Renal cortical epithelial cell (primary cell): ENCODE results near the gene NAA80. TPM values are rescaled to one million over a fixed set of nuclear protein-coding genes. Genes with fewer than 3 reads are reported as not detected.

Experiments used
- DNase-seq: peaks from one replicate; pipeline ENCODE4 v3.0.0-alpha.2; 2011; ENCODE audit warnings: low read depth
- total RNA-seq: library from RNA; depleted of rRNA; stranded (reverse); fragments of >200 nt; gene quantifications from 2 replicates; pipeline ENCODE4 v1.2.3, GENCODE V29; 2014

The NAA80 gene, protein sequence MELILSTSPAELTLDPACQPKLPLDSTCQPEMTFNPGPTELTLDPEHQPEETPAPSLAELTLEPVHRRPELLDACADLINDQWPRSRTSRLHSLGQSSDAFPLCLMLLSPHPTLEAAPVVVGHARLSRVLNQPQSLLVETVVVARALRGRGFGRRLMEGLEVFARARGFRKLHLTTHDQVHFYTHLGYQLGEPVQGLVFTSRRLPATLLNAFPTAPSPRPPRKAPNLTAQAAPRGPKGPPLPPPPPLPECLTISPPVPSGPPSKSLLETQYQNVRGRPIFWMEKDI
- 2.8 and 6.4 TPM in 2 replicates for total RNA-seq

DNA sequence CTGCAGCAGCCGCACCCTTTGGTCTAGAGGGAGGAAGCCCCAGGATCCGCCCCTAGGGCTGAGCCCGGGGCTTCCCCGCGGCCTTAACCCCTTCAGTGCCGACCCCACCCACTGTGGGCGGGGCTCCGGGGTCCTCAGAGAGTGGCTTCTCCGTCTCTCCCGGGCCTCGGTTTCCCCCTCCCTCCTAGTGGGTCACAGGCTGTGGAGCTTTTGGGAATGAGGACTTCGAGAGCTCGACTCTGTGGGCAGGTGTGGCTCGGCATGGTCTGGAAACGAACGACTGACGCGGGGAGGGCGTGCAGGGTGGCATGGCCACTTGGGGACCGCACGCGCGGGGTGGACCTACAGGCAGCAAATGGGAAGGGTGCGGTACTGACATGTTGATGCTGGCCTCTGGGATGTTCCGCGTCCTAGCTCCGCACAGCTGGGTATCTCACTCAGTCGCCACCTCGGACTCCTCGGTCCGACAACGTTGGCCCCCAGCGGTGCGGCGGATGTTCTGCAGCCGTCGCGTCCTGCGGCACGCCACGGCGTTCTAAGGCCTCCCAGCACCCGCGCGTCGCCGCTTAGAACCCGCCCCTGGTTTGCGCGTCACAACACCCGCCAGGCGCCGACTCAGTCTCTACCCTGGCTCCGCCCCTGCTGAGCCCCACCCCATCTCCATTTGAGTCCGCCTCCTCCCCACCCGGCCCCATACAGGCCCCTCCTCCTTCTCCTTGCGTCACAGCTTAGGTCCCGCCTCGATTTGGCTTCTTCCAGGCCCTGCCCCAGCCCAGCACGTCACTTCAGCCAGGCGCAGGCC, at the start of gene NAA80, which contains the start of gene HYAL3:
NAA80 (minus strand) TSS at position 570 of the 802 bp plus-strand sequence. CDS start 1,942 bp downstream, outside the sequence.
HYAL3 (minus strand) TSS at position 570 of the 802 bp plus-strand sequence. CDS start 3,803 bp downstream, outside the sequence.
- DNase-seq: peak; percentile 97

DNA sequence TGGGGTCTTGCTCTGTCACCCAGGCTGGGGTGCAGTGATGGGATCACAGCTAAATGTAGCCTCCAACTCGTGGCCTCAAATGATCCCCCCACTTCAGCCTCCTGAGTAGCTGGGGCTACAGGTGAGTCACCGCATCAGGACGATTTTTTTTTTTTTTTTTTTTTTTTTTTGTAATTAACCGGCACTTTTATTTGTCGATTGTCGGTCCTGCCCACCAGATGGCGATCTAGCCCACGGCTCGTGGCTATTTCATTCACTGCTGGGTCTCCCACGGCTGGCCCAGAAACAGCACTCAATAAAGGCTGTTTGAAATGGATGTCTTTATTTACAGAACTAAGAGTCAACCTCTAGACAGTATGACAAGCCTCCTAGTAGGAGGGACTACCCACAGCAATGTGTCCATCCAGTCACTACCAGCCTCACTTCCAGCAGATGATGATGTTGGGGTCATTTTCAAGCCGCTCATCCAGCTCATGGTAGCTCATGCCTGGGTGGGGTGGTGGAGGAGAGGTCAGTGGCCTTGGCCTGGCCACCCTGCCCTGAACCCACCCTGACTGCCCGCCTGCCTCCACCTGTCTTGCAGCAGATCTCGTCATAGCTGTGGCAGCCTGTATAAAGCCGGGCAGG, 48.1 kb upstream of the NAA80 start:
- peak; percentile 62 for DNase-seq

DNA sequence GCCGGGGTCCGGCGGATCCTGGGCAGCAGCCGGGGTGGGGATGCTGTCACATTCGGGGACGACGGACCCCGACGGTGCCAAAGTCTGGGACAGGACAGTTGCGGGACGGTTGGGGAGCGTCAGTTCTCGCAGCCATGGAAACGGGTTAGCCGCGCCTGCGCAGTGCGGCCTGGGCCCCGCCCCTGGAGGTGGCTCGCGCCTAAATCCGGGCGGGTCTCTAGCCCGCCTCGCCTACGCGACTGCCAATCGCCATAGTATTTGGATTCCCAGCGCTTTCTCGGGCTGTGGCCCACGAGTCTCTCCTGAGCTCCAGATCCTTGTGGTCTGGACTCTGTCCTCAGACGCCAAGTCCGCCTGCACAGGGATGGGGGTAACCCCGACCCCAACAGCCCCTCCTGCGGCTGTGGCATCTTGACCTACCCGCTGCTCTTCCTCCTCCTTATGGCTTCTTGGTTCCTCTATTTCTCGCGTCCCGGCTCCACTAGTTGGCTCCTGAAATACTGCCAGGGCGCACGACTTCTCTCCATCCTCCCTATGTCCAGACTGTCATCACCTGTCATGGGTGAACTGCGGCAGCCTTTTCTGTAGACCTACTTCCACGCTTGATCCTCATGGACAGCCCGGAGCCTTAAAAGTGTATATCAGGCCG, 46.5 kb upstream of the NAA80 start, which contains the start of gene ZMYND10:
ZMYND10 (minus strand) TSS at position 147 of the 649 bp plus-strand sequence. CDS start 153 bp downstream, outside the sequence.
- DNase-seq: no peak

DNA sequence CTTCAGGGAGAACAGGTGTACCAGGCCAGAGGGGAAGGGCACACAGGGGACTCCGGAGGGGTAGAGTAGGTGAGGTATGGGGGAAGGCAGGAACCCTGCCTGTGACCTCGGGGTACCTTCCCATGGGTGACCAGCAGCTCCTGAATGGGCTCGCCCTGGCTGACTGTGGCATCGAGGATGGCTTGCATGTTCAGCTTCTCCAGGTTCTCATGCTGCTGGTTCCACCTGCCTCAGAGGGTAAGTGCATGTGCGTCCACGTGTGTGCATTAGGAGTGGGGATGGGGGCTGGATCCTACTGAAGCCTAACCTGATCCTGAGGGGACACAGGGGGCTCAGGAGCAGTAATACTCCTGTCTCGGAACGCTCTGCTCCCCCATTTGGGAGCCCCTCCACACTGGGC, 45.8 kb upstream of the NAA80 start:
- DNase-seq: no peak

DNA sequence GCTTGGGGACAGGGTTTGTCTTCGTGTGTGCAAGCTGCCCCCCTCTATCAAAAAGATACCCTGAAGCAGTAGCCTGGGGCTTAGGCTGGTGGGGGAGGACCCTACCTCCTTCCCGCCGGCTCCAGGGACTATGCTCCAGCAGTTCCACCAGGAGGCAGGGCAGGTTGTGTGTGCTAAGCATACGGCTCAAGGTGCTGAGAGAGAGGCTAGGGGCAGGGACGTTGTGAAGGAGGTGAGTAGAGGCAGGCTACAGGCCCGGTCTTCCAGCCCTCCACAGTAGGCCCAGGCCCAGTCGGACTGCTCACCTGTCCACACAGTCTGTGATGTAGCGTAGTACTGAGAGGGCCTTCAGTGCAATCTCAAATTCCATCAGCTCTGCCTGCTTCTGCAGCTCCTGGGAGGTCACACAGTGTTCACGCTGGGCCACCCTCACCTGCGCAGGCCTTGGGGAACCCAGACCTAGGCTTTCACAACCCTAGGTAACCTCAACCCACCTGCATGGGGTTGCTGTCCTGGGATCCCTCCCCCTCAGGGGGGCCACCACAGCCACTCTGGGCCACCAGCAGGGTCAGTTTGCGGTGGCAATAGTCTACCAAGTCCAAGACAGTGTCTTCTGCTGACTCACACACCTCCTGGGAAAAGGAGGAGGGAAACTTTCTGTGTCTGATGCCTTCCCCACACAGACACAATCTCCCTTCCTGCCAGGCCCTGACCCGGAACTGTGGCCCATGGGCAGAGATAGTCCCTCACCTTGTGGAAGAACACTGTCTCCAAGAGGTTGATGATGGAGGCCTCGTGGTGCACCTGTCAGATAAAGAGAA, 43.8 kb upstream of the NAA80 start:
- no peak for DNase-seq

DNA sequence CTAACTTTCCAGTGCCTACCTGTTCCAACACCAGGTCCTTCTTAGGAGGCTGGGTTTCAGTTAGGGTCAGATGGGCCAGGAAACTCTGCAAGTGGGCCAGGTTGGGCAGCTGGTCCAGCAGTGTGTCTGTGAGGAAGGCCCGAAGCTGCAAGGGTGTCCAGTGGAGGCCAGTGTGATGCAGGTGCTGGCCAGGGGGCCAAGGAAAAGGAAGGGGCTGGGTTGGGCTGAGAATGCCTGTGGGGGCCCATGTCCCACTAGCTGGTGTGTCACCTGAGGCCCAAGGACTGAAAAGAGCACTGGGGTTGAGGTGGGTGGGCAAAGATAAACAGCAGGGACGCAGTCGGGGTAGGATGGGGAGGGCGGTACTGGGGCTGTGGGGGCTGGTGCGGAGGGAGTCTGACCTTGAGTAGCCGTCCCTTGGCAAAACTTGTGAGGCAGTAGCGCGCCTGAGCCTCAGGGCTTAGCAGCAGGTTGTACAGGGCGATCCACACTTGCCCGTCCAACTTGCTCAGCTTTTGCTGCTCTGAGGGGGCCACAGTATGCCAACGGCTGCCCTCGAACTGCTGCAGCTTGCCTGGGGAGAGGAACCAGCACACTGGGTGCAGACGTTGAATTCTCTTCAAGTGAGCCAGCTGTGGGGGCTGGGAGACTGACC, 42.9 kb upstream of the NAA80 start:
- DNase-seq: no peak

DNA sequence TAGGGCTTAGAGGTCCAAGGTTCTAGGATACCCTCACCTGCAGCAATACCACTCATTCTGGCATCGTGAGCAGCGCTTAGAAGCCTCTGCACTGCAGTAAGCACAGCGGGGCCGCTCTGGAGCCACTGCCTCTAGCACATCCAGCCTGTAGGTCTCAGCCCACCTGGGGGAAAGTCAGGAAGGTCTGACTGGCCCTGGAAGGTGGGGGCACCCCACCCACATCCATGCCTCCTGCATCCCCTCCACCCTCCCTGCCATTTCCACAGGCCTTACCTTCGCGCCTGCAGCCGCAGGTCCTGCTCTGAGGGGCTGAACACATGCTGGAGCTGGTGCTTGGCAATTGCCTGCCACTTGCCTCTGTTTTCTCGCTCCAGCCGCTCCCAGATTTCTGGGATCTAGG, 42.3 kb upstream of the NAA80 start:
- no peak for DNase-seq

DNA sequence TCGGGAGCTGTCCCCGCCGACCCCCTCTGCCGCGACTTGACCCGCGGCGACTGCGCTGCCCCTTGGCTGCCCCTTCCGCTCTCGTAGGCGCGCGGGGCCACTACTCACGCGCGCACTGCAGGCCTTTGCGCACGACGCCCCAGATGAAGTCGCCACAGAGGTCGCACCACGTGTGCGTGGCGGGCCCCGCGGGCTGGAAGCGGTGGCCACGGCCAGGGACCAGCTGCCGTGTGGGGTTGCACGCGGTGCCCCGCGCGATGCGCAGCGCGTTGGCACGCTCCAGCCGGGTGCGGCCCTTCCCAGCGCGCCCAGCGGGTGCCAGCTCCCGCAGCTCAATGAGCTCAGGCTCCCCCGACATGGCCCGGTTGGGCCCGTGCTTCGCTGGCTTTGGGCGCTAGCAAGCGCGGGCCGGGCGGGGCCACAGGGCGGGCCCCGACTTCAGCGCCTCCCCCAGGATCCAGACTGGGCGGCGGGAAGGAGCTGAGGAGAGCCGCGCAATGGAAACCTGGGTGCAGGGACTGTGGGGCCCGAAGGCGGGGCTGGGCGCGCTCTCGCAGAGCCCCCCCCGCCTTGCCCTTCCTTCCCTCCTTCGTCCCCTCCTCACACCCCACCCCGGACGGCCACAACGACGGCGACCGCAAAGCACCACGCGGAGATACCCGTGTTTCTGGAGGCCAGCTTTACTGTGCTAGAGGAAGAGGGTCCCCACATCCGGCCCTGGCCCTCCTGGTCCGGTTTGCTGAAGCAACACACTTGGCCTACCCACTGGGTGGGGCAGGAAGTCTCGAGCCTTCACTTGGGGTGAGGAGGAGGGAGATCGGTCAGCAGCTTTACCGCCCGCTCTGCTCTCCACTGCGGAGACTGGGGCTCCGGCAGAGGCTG, 41.5 kb upstream of the NAA80 start, which contains the start of gene RASSF1:
RASSF1 (minus strand) TSS at position 389 of the 882 bp plus-strand sequence; CDS start at position 358, 31 bp downstream.
- DNase-seq: no peak

DNA sequence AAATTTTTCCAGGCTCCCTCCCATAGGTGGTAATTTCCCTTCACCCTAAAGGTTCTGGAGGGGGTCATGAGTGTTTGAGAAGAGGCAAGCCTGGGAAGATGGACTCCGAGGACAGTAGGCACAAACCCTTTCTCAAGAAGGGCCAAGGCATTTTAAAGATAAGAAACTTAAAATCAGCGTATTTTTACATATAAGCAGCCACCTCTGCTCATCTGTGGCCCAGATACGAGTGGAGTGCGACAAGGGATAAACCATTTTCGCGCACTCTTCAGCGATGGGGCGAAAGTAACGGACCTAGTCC, 40.9 kb upstream of the NAA80 start:
- DNase-seq: no peak

DNA sequence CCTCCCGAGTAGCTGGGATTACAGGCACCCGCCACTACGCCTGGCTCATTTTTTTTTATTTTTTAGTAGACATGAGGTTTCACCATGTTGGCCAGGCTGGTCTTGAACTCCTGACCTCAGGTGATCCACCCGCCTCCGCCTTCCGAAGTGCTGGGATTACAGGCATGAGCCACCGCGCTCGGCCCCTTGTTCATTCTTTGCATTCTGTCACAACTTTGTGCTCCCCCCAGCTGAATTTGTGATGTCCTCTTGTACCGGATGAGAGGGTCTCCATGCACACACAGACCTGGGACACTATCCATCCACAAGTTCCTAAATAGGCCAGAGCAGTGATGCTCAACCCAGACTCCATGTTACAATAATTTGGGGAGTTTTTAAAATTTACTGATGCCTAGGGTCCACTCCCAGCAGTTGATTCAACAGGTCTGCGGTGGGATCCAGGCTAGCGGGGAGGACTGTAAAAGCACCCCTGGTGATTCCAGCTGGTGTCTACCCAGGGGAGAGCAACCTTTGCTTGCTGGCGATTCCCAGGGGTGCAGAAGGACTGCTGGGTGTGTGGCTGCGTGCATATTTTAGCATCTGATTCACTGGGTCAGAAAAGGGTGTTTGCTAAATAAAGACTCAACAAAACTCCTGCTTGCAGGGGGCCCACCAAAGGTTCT, 40.4 kb upstream of the NAA80 start:
- no peak for DNase-seq

DNA sequence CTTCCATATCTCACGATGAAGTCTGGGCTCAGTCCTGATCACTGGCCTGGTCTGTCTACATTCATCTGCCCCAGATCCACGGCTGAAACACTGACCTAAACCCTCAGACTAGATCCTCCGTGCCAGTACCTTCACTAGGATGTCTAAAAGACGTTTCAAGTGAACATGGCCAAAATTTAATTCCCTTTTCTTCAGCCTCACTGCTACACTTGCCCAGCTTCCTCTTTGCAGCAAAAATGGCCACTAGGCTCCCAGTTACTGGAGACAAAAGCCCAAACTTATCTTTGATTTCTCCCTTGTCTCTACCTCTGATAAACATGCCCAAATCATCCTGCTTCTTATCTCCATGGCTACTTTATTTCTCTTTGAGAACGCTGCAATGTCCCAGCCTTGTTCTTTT, 39.8 kb upstream of the NAA80 start:
- no peak for DNase-seq

DNA sequence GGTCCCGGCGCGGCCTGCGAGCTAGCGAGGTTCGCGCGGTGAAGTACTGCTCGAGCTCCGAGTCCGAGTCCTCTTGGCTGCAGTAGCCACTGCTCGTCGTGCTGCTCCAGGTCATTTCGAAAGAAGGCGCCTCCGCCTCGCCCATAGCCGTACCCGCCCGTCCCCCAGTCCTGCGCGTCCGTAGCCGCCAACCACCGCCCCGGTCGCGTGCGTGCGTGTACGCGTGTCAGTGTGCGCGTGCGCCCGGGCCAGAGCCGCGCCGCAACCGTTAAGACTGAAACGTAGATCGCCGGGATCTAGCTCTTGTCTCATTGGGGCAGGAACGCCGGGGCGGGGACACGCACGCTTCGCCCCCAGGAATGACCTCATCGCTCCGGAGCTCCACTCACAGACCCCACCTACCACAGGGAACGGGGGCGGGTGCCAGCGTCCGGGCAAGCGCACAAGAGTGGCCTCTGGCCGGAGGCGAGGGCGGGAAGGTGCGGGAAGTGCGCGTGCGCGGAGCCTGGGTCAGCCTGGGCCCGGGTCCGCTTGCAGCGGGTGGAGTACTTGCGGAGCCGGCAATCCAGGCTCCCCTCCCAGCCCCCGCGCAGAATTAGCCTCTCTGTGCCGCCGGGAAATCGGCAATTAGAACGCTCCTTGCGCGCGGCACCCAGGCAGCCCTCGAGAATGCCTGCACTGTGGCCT, 38.1 kb upstream of the NAA80 start:
- peak; percentile 96 for DNase-seq

DNA sequence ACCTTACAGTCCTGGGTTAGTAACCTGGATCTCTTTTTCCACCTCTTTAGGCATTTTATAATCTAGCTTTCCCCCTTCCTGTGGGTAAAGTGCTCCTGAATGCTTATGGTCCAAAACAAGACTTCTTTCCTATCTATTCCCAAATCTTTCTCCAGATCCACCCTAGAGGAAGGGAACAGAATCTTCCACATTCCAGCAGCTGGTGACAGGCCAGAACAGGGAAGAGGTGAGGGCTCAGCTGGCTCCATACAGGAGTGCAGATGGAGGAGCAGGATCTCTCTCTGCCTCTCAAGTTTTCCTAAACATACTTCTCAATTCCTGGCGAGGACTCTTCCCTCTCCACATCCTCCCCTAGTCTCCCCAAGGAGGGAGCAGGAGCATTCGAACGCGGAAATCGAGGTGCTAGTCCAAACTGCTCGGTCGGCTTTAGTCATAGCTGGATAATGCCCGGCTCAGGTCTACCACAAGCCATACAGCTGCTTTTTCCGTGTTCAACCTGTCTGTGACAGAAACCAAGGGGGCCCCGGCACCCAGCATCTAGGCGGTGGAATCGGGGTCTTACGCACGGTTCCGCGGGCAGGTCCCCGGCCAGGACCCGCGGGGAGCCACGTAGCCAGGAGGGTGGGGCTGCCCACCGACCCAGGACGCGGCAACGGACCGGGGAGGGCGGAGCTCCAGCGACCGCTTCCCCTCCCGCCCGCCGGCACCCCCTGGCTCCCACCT, 37.4 kb upstream of the NAA80 start:
- DNase-seq: no peak

DNA sequence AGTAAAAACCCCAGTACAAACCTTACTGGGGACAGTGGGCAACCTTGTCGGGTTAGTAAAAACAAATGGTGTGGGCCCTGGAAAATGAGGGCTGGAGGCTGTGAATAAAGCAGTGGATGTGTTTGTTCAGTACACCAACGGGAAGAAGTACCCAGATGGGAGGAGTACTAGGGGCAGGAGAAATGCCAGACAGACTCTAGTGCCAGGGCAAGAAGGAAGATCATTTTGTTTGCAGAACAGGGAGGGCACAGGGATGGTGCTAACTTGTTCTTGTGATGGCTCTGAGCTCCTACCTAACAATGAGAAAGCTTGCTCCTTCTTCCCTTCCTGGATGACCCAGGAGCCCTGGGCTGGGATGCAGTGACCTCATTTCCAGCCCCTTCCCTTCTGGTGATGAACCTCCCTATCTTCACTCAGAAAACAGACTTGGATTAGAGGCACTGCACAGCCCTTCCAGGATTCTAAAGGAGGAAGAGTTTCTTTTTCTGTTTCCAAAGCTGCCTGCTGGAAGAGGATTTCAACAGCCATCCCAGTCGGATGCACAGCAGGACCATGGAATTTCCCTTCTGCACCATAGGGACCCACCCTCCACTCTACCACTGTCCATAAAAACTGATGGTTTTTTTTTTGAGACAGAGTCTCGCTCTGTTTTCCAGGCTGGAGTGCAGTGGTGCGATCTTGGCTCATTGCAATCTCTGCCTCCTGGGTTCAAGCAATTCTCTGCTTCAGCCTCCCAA, 35.3 kb upstream of the NAA80 start:
- DNase-seq: no peak

DNA sequence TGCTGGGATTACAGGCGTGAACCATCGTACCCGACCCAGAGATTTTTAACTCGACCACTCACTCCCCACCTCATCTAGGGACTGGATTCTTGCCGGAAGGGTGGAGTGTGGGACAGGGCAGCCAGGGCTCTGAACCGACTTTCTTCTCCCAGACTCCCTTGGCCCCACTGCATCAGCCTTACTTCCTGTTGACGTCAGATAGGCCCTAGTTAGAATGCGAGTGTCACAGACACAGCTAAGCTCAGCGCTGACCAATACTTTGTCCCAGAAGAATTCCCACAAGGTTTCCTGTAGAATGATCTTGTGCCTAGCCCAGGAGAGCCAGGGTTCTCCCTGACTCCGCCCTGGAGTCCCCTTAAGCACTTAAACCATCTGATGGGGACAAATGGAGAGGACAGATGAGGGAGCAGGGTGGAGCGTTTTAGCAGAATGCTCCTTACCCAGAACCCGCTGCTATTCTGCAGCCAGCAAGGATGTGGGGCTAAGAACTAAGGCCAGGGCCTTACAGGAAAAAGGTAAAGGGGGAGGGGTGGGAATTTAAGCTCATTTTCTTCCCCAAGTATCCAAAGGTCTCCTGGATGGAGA, 34.6 kb upstream of the NAA80 start:
- DNase-seq: no peak

DNA sequence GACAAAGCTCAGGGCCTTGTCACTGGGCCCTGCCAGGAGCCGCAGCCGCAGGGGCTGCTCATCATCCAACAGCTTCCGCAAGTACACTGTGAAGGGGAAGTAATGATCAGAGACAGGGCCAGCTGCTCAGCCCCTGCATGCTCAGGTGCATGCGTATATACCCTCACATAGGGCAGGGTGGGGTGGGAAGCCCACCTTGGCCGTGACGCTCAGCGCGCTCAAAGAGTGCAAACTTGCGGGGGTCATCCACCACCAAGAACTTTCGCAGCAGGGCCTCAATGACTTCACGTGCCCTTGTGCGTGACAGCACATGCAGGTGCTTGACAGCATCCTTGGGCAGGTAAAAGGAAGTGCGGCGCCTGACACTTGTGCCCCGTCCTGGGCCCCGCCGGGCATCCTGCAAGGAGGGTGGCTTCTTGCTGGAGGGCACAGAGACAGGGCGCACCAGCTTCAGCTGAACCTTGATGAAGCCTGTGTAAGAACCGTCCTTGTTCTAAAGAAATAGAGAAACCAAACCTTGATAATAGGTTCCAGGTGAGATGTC, 32.2 kb upstream of the NAA80 start:
- no peak for DNase-seq
